ENCODE measurements around the gene BDH1.

GRCh38 chr3:197528190-197528589 lies 27.6 kb downstream of the BDH1 start:
- TF ChIP-seq CTCF (IDR thresholded peaks at IDR 0.05; ENCODE audit: low read depth, low read length) (no peak), EZH2phosphoT487 (IDR thresholded peaks at IDR 0.05; ENCODE audit: low read depth) (no peak)

Measured in OCI-LY3 (cell line).